ENCODE data around the gene CNOT2. TPM values are rescaled to one million over a fixed set of nuclear protein-coding genes. Genes with fewer than 3 reads are reported as not detected.

CNOT2 gene
- total RNA-seq, 1 experiment from 2014 or later = 64.7 TPM

- ChIA-PET CTCF (no interaction called here), POLR2A (interaction anchor here (2.2 kb wide), 1 partner anchor 122 kb away, joined by 12 read pairs; the partner anchor contains the start of gene CNOT2)
- H3K27ac Mint-ChIP-seq = no peak overlapping the region
- TF ChIP-seq ZNF232 (CRISPR knock-in tag; IDR thresholded peaks at IDR 0.05) (no peak), MAX (CRISPR knock-in tag; IDR thresholded peaks at IDR 0.05) (0 out of 2 replicates have a peak, but pooled peaks have one; percentile 24), NFYB (CRISPR knock-in tag; conservative IDR thresholded peaks at IDR 0.05; ENCODE audit: low read depth) (no peak), ESRRA (CRISPR knock-in tag; IDR thresholded peaks at IDR 0.05; ENCODE audit: borderline replicate concordance) (peak; percentile 14; the same call in 1 of the 2 replicates), CREB1 (CRISPR knock-in tag; IDR thresholded peaks at IDR 0.05) (no peak), ZNF138 (CRISPR knock-in tag; conservative IDR thresholded peaks at IDR 0.05) (no peak), CREM (CRISPR knock-in tag; IDR thresholded peaks at IDR 0.05) (no peak), USF1 (CRISPR knock-in tag; IDR thresholded peaks at IDR 0.05) (no peak), ZMAT4 (CRISPR knock-in tag; IDR thresholded peaks at IDR 0.05) (no peak), AFF4 (CRISPR knock-in tag; IDR thresholded peaks at IDR 0.05; ENCODE audit: borderline replicate concordance) (no peak), MYBL2 (CRISPR knock-in tag; IDR thresholded peaks at IDR 0.05) (no peak), EMX1 (CRISPR knock-in tag; IDR thresholded peaks at IDR 0.05) (0 out of 2 replicates have a peak, but pooled peaks have one; percentile 41), NFATC4 (CRISPR knock-in tag; IDR thresholded peaks at IDR 0.05) (no peak)
- DNase-seq (ENCODE audit: low spot score) (peak; percentile 29), ATAC-seq (peak; percentile 0; the same call in 1 of the 2 replicates)
- peaks cover 13% of the 10 kb centered on the region for H3K36me3 Mint-ChIP-seq
- peak overlapping the region; percentile 74 for H3K4me3 Mint-ChIP-seq
- peaks cover 35% of the 10 kb centered on the region for H3K4me1 Mint-ChIP-seq
- peaks cover 3% of the 10 kb centered on the region; the same call in 1 of the 2 replicates for H3K27me3 Mint-ChIP-seq (ENCODE audit: low read depth)
- no peaks in the 10 kb centered on the region for H3K9me3 Mint-ChIP-seq
Observed at GRCh38 chr12:70365398-70365647, 122.1 kb downstream of the CNOT2 start.

- peaks cover 30% of the 10 kb centered on the region for H3K4me1 Mint-ChIP-seq
- H3K27ac Mint-ChIP-seq = peak within 1 kb of the TSS; percentile 72
- H3K27me3 Mint-ChIP-seq (ENCODE audit: low read depth) = peaks cover 3% of the 10 kb centered on the region; the same call in 1 of the 2 replicates
- no peaks in the 10 kb centered on the region for H3K9me3 Mint-ChIP-seq
- peak; percentile 93 for DNase-seq (ENCODE audit: low spot score)
- ChIA-PET POLR2A (interaction anchor here (1.0 to 2.2 kb wide), 3 partner anchors 10 to 122 kb away, joined by 3 to 12 read pairs (median 5); partner anchors contain the start of gene CNOT2), CTCF (interaction anchor here (0.5 to 1.3 kb wide), 7 partner anchors 52 to 486 kb away, joined by 3 to 7 read pairs (median 4); no protein-coding TSS in a partner anchor)
- H3K4me3 Mint-ChIP-seq = peak within 1 kb of the TSS; percentile 91
- peak; percentile 94 for ATAC-seq
- H3K36me3 Mint-ChIP-seq = peaks cover 13% of the 10 kb centered on the region
- TF ChIP-seq MAX (CRISPR knock-in tag; IDR thresholded peaks at IDR 0.05) (no peak; the same call in 1 of the 2 replicates), HMGXB4 (CRISPR knock-in tag; IDR thresholded peaks at IDR 0.05) (peak; percentile 43; the same call in 1 of the 2 replicates), FOXP1 (CRISPR knock-in tag; IDR thresholded peaks at IDR 0.05; ENCODE audit: borderline replicate concordance) (no peak), PRDM15 (CRISPR knock-in tag; IDR thresholded peaks at IDR 0.05) (peak; percentile 55), ZNF416 (CRISPR knock-in tag; IDR thresholded peaks at IDR 0.05) (no peak), EMX1 (CRISPR knock-in tag; IDR thresholded peaks at IDR 0.05) (no peak), NFYB (CRISPR knock-in tag; conservative IDR thresholded peaks at IDR 0.05; ENCODE audit: low read depth) (no peak), RORB (CRISPR knock-in tag; IDR thresholded peaks at IDR 0.05) (no peak), AR (CRISPR knock-in tag; IDR thresholded peaks at IDR 0.05) (no peak)
Observed at GRCh38 chr12:70365648-70366518, 122.7 kb downstream of the CNOT2 start, which contains the start of gene KCNMB4. KCNMB4 (plus strand) TSS chr12:70366290; CDS start chr12:70366735, 445 bp downstream.
